ENCODE measurements around the gene REST.
"Not testable (repeated sequence)": the region's sequence is repeated elsewhere in the genome, so short reads cannot be mapped to it uniquely, and the experiment has no call there.

REST gene

DNA sequence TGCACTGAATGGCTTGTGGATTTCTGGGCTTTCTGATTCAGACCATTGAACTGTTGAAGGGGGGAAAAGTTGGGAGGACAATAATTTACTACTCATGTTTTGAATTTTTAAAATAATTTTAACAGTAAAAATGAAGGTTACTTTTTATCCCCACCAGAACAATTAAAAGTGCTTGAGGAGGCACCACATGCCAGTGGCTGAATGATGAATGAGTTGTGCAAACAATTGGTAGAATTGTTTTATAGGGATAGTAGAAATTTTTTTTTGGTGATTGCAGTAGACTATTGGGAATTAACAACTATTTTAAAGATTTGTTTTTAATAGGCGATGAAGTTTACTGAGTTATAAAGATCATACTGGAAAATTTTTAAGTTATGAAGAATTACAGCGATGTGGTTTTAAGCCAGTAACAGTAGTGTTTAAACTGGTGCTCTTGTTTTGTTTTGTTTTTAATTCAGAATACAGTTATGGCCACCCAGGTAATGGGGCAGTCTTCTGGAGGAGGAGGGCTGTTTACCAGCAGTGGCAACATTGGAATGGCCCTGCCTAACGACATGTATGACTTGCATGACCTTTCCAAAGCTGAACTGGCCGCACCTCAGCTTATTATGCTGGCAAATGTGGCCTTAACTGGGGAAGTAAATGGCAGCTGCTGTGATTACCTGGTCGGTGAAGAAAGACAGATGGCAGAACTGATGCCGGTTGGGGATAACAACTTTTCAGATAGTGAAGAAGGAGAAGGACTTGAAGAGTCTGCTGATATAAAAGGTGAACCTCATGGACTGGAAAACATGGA lies 2.7 kb downstream of the REST start:
- no peak for TF ChIP-seq CTCF (IDR thresholded peaks at IDR 0.05; ENCODE audit: low read depth, low read length)
- no peak for TF ChIP-seq MYC (IDR thresholded peaks at IDR 0.05; ENCODE audit: low read depth, low read length)
- no peak for TF ChIP-seq POLR2A (IDR thresholded peaks at IDR 0.05; ENCODE audit: extremely low read depth, insufficient read length)
- no peak for TF ChIP-seq MAX (IDR thresholded peaks at IDR 0.05; ENCODE audit: low read depth, low read length)
- H3K4me3 ChIP-seq (ENCODE audit: low read depth, low read length) = peak overlapping the region; percentile 74
- peak; percentile 21 for DNase-seq (ENCODE audit: low read depth)

DNA sequence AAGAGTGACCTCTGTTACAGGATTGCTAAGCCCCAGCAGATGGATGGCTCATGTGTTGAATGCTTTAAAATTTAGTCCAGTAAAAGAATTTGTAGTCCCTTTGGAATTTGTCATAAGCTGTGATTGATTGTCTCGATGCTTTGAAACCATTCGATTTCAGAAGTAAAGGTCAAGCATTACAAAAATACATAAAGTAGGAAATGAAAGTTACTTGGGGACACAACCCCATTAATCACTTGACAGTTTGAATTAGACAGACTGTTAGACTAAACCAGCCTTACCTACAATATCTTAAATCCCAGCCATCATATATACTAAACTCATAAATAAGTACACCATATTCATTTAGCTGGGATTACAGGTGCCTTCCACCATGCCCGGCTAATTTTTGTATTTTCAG lies 6.6 kb downstream of the REST start:
- DNase-seq (ENCODE audit: low read depth) = no peak
- TF ChIP-seq MYC (IDR thresholded peaks at IDR 0.05; ENCODE audit: low read depth, low read length) (no peak), MAX (IDR thresholded peaks at IDR 0.05; ENCODE audit: low read depth, low read length) (no peak), CTCF (IDR thresholded peaks at IDR 0.05; ENCODE audit: low read depth, low read length) (no peak), POLR2A (IDR thresholded peaks at IDR 0.05; ENCODE audit: extremely low read depth, insufficient read length) (no peak)
- H3K4me3 ChIP-seq (ENCODE audit: low read depth, low read length) = no peak overlapping the region

DNA sequence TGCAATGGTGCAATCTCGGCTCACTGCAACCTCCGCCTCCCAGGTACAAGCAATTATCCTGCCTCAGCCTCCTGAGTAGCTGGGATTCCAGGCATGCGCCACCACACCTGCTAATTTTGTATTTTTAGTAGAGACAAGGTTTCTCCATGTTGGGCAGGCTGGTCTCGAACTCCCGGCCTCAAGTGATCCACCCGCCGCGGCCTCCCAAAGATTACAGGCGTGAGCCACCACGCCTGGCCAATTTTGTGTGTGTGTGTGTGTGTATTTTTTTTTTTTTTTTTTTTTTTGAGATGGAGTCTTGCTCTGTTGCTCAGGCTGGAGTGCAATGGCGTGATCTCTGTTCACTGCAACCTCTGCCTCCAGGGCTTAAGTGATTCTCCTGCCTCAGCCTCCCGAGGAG lies 7.3 kb downstream of the REST start:
- not testable (repeated sequence) for H3K4me3 ChIP-seq (ENCODE audit: low read depth, low read length); DNase-seq (ENCODE audit: low read depth)

GRCh38 chr4:56927196-56927595 lies 19.5 kb downstream of the REST start:
- no peak for TF ChIP-seq MYC (IDR thresholded peaks at IDR 0.05; ENCODE audit: low read depth, low read length)
- no peak for TF ChIP-seq POLR2A (IDR thresholded peaks at IDR 0.05; ENCODE audit: extremely low read depth, insufficient read length)
- no peak for TF ChIP-seq MAX (IDR thresholded peaks at IDR 0.05; ENCODE audit: low read depth, low read length)
- TF ChIP-seq CTCF (IDR thresholded peaks at IDR 0.05; ENCODE audit: low read depth, low read length) = no peak
- H3K4me3 ChIP-seq (ENCODE audit: low read depth, low read length) = no peak overlapping the region
- DNase-seq (ENCODE audit: low read depth) = no peak

GRCh38 chr4:56930638-56931037 lies 22.9 kb downstream of the REST start:
- TF ChIP-seq CTCF (IDR thresholded peaks at IDR 0.05; ENCODE audit: low read depth, low read length) = no peak
- TF ChIP-seq MAX (IDR thresholded peaks at IDR 0.05; ENCODE audit: low read depth, low read length) = no peak
- no peak for TF ChIP-seq POLR2A (IDR thresholded peaks at IDR 0.05; ENCODE audit: extremely low read depth, insufficient read length)
- no peak for TF ChIP-seq MYC (IDR thresholded peaks at IDR 0.05; ENCODE audit: low read depth, low read length)
- DNase-seq (ENCODE audit: low read depth) = no peak
- no peak overlapping the region for H3K4me3 ChIP-seq (ENCODE audit: low read depth, low read length)

GRCh38 chr4:56931924-56932323 lies 24.2 kb downstream of the REST start:
- no peak overlapping the region for H3K4me3 ChIP-seq (ENCODE audit: low read depth, low read length)
- TF ChIP-seq POLR2A (IDR thresholded peaks at IDR 0.05; ENCODE audit: extremely low read depth, insufficient read length) (no peak), MYC (IDR thresholded peaks at IDR 0.05; ENCODE audit: low read depth, low read length) (no peak), CTCF (IDR thresholded peaks at IDR 0.05; ENCODE audit: low read depth, low read length) (no peak), MAX (IDR thresholded peaks at IDR 0.05; ENCODE audit: low read depth, low read length) (no peak)
- no peak for DNase-seq (ENCODE audit: low read depth)

Measured in NB4 (cell line).